Smooth muscle cell of bladder (primary cell): ENCODE results near the gene BCAP29. TPM values are rescaled to one million over a fixed set of nuclear protein-coding genes. Genes with fewer than 3 reads are reported as not detected.

Experiments
- total RNA-seq: library from RNA; depleted of rRNA; stranded (reverse); fragments of >200 nt; gene quantifications from 2 replicates; pipeline ENCODE4 v1.2.3, GENCODE V29; 2014

The BCAP29 gene
- 27.3 and 30.2 TPM in 2 replicates for total RNA-seq

DNA sequence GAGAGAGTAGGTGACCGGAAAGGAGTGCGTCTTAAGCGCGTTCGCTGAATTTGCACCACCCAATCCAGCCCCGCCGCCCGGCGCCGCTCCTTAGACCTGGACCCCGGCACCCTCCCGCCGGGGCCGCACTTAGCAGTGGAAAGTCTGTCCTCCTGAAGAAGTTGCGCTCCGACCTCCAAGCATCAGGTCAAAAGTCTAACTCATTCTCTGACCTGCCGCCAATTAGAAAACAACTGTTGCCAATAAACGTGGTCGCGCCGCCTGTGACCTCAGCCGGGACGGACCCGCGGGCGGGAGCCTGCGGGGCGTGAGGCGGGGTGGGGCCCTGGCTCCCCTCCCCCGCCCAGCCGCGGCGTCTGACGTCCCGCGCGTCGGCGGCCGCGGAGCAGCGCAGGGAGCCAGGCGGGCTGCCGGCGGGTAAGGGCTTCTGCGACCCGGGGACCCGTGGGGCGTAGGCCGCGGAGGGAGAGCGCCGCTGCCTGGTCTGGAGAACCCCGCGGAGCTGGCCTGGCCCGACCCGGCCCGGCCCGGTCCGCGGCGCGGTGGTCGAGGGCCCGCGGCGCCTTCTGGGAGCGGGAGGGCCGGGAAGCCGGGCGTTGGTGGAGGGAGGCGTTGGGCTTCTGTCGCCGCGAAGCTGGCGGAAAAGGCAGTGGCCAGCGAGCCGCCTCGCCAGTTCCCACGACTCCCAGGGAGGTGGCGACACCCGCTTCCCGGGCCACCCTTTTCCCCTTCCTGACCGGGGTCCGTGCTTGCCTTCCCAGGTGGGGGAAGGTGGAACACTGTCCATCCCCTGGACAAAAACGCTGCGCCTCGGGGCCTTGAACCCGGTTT lies at the start of gene BCAP29:
Gene BCAP29, plus strand, starts transcription at position 362 of the 831 bp plus-strand sequence. CDS start 527 bp downstream, outside the sequence.

DNA sequence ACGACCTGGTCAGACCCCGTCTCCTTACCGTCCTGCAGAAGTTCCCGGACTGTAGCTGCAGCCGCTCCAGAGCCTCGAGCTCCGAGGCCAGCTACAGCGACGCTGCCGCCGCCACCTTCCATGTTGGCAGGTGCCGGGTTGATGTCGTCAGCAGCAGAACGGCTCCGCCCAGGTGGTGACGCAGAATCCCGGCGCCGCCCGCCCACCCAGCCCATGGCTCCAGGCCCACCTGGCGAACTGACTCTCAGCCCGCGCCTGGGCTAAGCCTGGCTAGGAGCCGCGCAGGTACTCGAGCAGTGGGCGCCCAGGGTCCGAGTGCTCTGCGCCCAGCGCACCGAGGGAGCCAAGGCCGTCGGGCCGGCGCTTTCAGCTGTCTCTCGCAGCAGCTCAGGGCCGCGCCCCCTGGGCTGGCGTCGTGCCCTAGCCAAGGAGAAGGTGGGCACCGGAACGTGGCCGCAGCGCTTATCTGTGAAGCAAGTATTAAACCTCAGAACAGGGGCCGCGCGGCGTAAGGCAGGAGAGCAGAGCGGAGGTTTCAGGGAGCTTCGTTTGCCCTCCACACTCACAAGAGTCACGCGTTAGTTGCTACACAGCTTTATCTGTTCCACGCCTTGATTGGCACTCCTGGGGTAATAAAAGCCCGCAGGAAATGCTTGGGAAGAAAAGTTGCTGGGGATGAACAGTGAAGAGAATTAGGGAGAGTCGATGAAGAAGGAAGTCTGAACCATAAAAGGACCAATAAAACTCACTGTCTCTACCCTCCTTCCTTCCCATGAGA lies 16.1 kb upstream of the BCAP29 start, which contains the start of the genes COG5 and DUS4L:
Gene COG5, minus strand, starts transcription at position 146 of the 778 bp plus-strand sequence. Its CDS starts 24 bp downstream, at position 122.
Gene DUS4L, plus strand, starts transcription at position 197 of the 778 bp plus-strand sequence. CDS start 3,100 bp downstream, outside the sequence.

GRCh38 chr7:107660381-107661080 lies 80.5 kb downstream of the BCAP29 start, which contains the start of gene SLC26A4:
SLC26A4 (plus strand) TSS chr7:107660828; CDS start chr7:107661642, 814 bp downstream.

Other genes with a start within 250 kb of the BCAP29 start
- not detected in 2 replicates for gene GPR22, start 110.2 kb upstream of the BCAP29 start, total RNA-seq
- 25.6 and 28.8 TPM in 2 replicates for gene COG5, start 16.3 kb upstream of the BCAP29 start, total RNA-seq
- 4.4 and 5.1 TPM in 2 replicates for gene DUS4L, start 16.3 kb upstream of the BCAP29 start, total RNA-seq
- 0.28 and 0.65 TPM in 2 replicates for gene SLC26A4, start 80.6 kb downstream of the BCAP29 start, total RNA-seq
- 9.2 and 9.9 TPM in 2 replicates for gene CBLL1, start 163.9 kb downstream of the BCAP29 start, total RNA-seq
- not detected in 2 replicates for gene SLC26A3, start 223.0 kb downstream of the BCAP29 start, total RNA-seq